ENCODE results near the gene CAMK2B. TPM values are rescaled to one million over a fixed set of nuclear protein-coding genes. Genes with fewer than 3 reads are reported as not detected.
A peak's percentile ranks its signal among the peaks of the same experiment; 100 is the strongest.

Gene CAMK2B
- total RNA-seq, 2 experiments from 2014 or later = 0.97 to 1.9 TPM

- DNase-seq (no peak), ATAC-seq (no peak)
- H3K27ac Mint-ChIP-seq = no peak overlapping the region
- no peaks in the 10 kb centered on the region for H3K9me3 Mint-ChIP-seq
- H3K27me3 Mint-ChIP-seq = peaks cover 28% of the 10 kb centered on the region
- H3K36me3 Mint-ChIP-seq (ENCODE audit: low read depth) = no peaks in the 10 kb centered on the region
- intact Hi-C loops (cut with micrococcal nuclease) = no loop called here
- no peak overlapping the region for H3K4me3 Mint-ChIP-seq
- CTCF ChIA-PET = interaction anchor here (1.2 kb wide), 1 partner anchor 86 kb away, joined by 4 read pairs; no protein-coding TSS in a partner anchor
- POLR2A ChIA-PET = no interaction called here
- TF ChIP-seq CTCF (IDR thresholded peaks at IDR 0.05) = no peak
- peaks cover 7% of the 10 kb centered on the region for H3K4me1 Mint-ChIP-seq (ENCODE audit: low read depth)
Observed at GRCh38 chr7:44326261-44327125, 1.1 kb upstream of the CAMK2B start.

GRCh38 chr7:44325811-44326241, 432 bp upstream of the CAMK2B start:
- no peaks in the 10 kb centered on the region for H3K9me3 Mint-ChIP-seq
- POLR2A ChIA-PET = no interaction called here
- intact Hi-C loops (cut with micrococcal nuclease) = no loop called here
- peak; percentile 27 for DNase-seq
- peak overlapping the region; percentile 74 for H3K4me3 Mint-ChIP-seq
- no peak overlapping the region for H3K27ac Mint-ChIP-seq
- peak; percentile 55 for ATAC-seq
- H3K27me3 Mint-ChIP-seq = peaks cover 28% of the 10 kb centered on the region
- TF ChIP-seq CTCF (IDR thresholded peaks at IDR 0.05) = no peak
- H3K4me1 Mint-ChIP-seq (ENCODE audit: low read depth) = peaks cover 7% of the 10 kb centered on the region
- no peaks in the 10 kb centered on the region for H3K36me3 Mint-ChIP-seq (ENCODE audit: low read depth)
- CTCF ChIA-PET = no interaction called here

GRCh38 chr7:44324481-44325200, 753 bp downstream of the CAMK2B start:
- DNase-seq (no peak), ATAC-seq (peak; percentile 35)
- CTCF ChIA-PET = no interaction called here
- Mint-ChIP-seq H3K27me3 (peaks cover 28% of the 10 kb centered on the region), H3K9me3 (no peaks in the 10 kb centered on the region), H3K4me3 (peak overlapping the region; percentile 37), H3K36me3 (ENCODE audit: low read depth) (no peaks in the 10 kb centered on the region), H3K27ac (no peak overlapping the region), H3K4me1 (ENCODE audit: low read depth) (peaks cover 7% of the 10 kb centered on the region)
- POLR2A ChIA-PET = no interaction called here
- no peak for TF ChIP-seq CTCF (IDR thresholded peaks at IDR 0.05)
- intact Hi-C loops (cut with micrococcal nuclease) = no loop called here

GRCh38 chr7:44324204-44324480, 1.3 kb downstream of the CAMK2B start:
- H3K4me1 Mint-ChIP-seq (ENCODE audit: low read depth) = peaks cover 7% of the 10 kb centered on the region
- ChIA-PET POLR2A (no interaction called here), CTCF (no interaction called here)
- no peak for ATAC-seq
- peak overlapping the region; percentile 37 for H3K4me3 Mint-ChIP-seq
- peaks cover 28% of the 10 kb centered on the region for H3K27me3 Mint-ChIP-seq
- no peaks in the 10 kb centered on the region for H3K36me3 Mint-ChIP-seq (ENCODE audit: low read depth)
- TF ChIP-seq CTCF (IDR thresholded peaks at IDR 0.05) = no peak
- no peaks in the 10 kb centered on the region for H3K9me3 Mint-ChIP-seq
- intact Hi-C loops (cut with micrococcal nuclease) = no loop called here
- no peak overlapping the region for H3K27ac Mint-ChIP-seq
- DNase-seq = no peak

Measured in activated CD8-positive, alpha-beta T cell treated with anti-CD3 and anti-CD28 coated beads for 36 hours (primary cell).